Cardiac fibroblast (primary cell): ENCODE measurements around the gene PCGF3.
A peak's percentile ranks its signal among the peaks of the same experiment; 100 is the strongest.

Source experiments
- DNase-seq, 2 donors: peaks; one replicate each; pipeline versions ENCODE4 v3.0.0 to v3.0.0-alpha.2; 2010; ENCODE audit warnings: low read depth in 2 of 2
- H3K4me3 ChIP-seq, 2 donors: replicated peaks in 1 of 2; 1 replicate in 1 of 2; 2 replicates in 1 of 2; pipeline ENCODE4 v1.5.1; 2011; ENCODE audit warnings: low read depth in 2 of 2, low read length in 2 of 2, mild to moderate bottlenecking in 2 of 2, moderate library complexity in 1 of 2
- CTCF ChIP-seq: IDR thresholded peaks from one replicate; pipeline ENCODE4 v1.5.1; 2011; ENCODE audit warnings: low read depth, mild to moderate bottlenecking, low read length, inconsistent platforms

PCGF3 gene

GRCh38 chr4:677431-678293 lies 28.0 kb upstream of the PCGF3 start:
- H3K4me3 ChIP-seq, result no peak overlapping the region
- no peak for TF ChIP-seq CTCF
- DNase-seq, result no peak

- TF ChIP-seq CTCF, result no peak
- no peak for DNase-seq
- H3K4me3 ChIP-seq, result no peak overlapping the region
Measured at GRCh38 chr4:678331-679103, 27.1 kb upstream of the PCGF3 start.

GRCh38 chr4:679104-679481 lies 26.5 kb upstream of the PCGF3 start:
- H3K4me3 ChIP-seq, result no peak overlapping the region
- DNase-seq, result no peak
- no peak for TF ChIP-seq CTCF

- H3K4me3 ChIP-seq, result no peak overlapping the region
- no peak for DNase-seq
- no peak for TF ChIP-seq CTCF
Measured at GRCh38 chr4:679629-680028, 26.0 kb upstream of the PCGF3 start.

- no peak overlapping the region for H3K4me3 ChIP-seq
- DNase-seq, result no peak
- TF ChIP-seq CTCF, result no peak
Measured at GRCh38 chr4:680091-680490, 25.5 kb upstream of the PCGF3 start.

GRCh38 chr4:680551-680927 lies 25.1 kb upstream of the PCGF3 start:
- H3K4me3 ChIP-seq, result peak overlapping the region in 1 of 2 donors; percentile 48
- TF ChIP-seq CTCF, result no peak
- no peak for DNase-seq
